ENCODE measurements around the gene KRT84.
"Not testable (repeated sequence)": the region's sequence is repeated elsewhere in the genome, so short reads cannot be mapped to it uniquely, and the experiment has no call there.

The KRT84 gene

DNA sequence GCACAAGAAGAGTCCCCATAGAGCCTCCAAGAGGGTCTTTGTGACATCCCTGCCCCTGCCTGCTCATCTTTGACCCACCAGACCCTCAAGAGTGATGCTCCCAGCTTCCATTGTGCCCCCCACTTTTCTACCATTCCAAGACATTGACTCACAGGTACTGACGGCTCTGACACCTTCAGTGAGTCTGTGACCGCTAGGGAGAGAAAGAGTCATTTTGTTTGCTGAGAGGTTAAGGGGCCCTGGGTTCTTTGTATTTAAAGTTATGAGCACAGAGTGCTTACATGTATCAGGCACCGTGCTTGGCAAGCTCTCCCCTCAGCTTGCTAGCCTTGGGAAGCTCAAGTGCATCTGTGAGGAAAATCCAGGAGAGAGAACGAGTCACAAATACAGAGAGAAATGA is 27.8 kb upstream of the KRT84 start:
- DNase-seq (ENCODE audit: low read depth), result no peak
- no peak overlapping the region for H3K4me3 ChIP-seq (ENCODE audit: low read depth, low read length)
- TF ChIP-seq, protein P1, sequence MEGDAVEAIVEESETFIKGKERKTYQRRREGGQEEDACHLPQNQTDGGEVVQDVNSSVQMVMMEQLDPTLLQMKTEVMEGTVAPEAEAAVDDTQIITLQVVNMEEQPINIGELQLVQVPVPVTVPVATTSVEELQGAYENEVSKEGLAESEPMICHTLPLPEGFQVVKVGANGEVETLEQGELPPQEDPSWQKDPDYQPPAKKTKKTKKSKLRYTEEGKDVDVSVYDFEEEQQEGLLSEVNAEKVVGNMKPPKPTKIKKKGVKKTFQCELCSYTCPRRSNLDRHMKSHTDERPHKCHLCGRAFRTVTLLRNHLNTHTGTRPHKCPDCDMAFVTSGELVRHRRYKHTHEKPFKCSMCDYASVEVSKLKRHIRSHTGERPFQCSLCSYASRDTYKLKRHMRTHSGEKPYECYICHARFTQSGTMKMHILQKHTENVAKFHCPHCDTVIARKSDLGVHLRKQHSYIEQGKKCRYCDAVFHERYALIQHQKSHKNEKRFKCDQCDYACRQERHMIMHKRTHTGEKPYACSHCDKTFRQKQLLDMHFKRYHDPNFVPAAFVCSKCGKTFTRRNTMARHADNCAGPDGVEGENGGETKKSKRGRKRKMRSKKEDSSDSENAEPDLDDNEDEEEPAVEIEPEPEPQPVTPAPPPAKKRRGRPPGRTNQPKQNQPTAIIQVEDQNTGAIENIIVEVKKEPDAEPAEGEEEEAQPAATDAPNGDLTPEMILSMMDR (IDR thresholded peaks at IDR 0.05; ENCODE audit: control insufficient read depth, extremely low read depth, insufficient read depth), result no peak

DNA sequence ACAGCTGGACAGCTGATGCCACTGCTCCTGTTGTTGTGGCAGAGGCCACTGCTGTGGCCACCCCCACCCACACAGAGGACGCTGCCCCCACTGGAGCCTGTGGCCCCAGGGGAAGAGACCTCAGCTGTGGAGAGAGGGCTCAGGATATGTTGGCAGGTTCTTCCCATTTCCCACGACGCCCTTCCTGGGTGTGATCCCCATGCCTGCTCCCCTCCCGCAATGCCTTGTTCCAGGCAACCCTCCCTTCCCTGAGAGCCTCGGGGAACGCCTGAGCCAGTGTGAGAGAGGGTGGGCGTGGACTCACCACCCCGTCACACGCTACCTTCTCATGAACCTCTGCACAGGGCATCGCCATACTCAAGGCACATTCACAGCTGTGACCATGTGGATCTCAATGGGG is 26.4 kb upstream of the KRT84 start:
- H3K4me3 ChIP-seq (ENCODE audit: low read depth, low read length), result no peak overlapping the region
- no peak for DNase-seq (ENCODE audit: low read depth)
- TF ChIP-seq, protein P1 (IDR thresholded peaks at IDR 0.05; ENCODE audit: control insufficient read depth, extremely low read depth, insufficient read depth), result no peak

DNA sequence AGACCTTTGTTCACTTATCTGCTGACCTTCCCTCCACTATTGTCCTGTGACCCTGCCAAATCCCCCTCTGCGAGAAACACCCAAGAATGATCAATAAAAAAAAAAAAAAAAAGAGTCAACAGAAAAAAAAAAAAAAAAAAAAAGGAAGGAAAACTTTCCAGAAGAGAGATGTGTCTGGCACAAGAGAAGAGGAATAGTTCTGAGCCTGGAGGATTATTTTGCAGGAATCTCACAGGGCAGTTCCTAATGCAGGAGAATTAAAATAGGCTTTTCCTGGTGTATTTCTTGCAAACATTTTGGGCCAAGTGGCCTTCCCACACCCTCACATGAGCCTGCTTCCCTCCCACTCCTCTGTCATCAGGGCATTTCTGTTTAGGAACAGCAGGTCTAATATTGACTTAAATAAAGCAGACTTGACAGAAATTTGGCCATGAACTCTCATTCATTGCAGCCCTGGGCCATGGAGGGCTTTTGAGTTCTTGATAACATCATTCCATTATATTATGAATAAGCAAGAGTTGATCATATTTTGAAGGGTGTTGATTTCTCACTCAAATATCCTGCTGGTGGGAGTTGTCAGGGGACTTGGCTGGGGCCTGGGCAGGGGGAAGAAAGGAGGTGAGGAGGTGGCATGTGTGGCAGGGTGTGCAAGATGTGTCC is 25.3 kb upstream of the KRT84 start:
- DNase-seq (ENCODE audit: low read depth), result not testable (repeated sequence)

DNA sequence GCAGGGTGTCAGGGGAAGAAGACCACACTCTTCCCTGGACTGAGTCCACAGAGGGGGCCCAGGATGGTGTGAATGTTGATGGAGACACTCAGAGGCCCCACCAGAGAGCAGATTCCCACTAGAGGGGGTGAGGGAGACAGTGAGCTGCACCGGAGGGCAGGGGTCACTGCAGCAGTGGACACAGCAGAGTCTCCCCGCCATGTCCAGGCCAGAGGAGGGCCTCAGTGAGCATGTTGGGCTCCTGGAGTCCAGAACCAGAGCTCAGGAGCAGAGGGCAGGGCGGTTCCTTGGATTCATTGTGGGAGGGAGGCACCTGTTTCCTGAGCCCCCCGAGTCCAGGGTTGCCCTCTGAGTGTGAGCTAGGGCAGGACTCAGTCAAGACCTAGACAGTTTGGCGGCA is 22.5 kb upstream of the KRT84 start:
- TF ChIP-seq, protein P1 (IDR thresholded peaks at IDR 0.05; ENCODE audit: control insufficient read depth, extremely low read depth, insufficient read depth), result no peak
- no peak overlapping the region for H3K4me3 ChIP-seq (ENCODE audit: low read depth, low read length)
- DNase-seq (ENCODE audit: low read depth), result no peak

More for the DNA sequence above, 25.3 kb upstream of the KRT84 start:
- H3K4me3 ChIP-seq (ENCODE audit: low read depth, low read length), result not testable (repeated sequence)

- TF ChIP-seq, protein P1 (IDR thresholded peaks at IDR 0.05; ENCODE audit: control insufficient read depth, extremely low read depth, insufficient read depth), result no peak
- no peak for DNase-seq (ENCODE audit: low read depth)
- H3K4me3 ChIP-seq (ENCODE audit: low read depth, low read length), result no peak within 1 kb of the TSS
Measured at GRCh38 chr12:52405922-52406385, 20.5 kb upstream of the KRT84 start, which contains the start of gene KRT82. KRT82 (minus strand) TSS chr12:52406335; CDS start chr12:52406277, 58 bp downstream.

DNA sequence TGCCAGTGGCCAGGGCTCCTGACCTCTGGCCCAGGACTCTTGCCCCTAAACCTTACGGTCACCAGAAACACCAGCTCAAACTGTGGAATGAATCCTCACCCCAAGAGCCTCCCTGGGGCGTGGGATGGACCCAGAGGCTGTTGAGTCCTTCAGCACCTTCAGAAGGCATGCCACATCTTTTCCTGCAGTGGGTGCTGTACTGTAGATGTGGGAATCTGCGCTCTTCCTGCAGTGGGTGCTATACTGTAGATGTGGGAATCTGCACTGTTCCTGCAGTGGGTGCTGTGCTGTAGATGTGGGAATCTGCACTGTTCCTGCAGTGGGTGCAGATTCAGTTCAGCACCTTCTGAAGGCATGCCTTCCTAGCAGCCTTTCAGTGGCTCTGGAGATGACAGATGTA is 19.5 kb upstream of the KRT84 start:
- H3K4me3 ChIP-seq (ENCODE audit: low read depth, low read length), result no peak overlapping the region
- TF ChIP-seq, protein P1 (IDR thresholded peaks at IDR 0.05; ENCODE audit: control insufficient read depth, extremely low read depth, insufficient read depth), result no peak
- DNase-seq (ENCODE audit: low read depth), result no peak

GRCh38 chr12:52403561-52403960 is 18.1 kb upstream of the KRT84 start:
- TF ChIP-seq, protein P1 (IDR thresholded peaks at IDR 0.05; ENCODE audit: control insufficient read depth, extremely low read depth, insufficient read depth), result no peak

More at GRCh38 chr12:52403561-52403960, 18.1 kb upstream of the KRT84 start:
- H3K4me3 ChIP-seq (ENCODE audit: low read depth, low read length), result no peak overlapping the region
- no peak for DNase-seq (ENCODE audit: low read depth)

All from LNCaP clone FGC (cell line).